HAP-1 (cell line): ENCODE data around the gene CEBPA.

Source experiments
- DNase-seq, 2 experiments: peaks; one replicate each; pipeline ENCODE4 v3.0.0-alpha.2; 2016 to 2020; ENCODE audit warnings: low spot score in 2 of 2
- H3K27me3 ChIP-seq: fragments of 250-450 bp; sonication (Bioruptor Pico); 2 replicates; pipeline ENCODE4 v1.5.1; 2020; ENCODE audit warnings: low read depth, mild to moderate bottlenecking, moderate library complexity
- H3K36me3 ChIP-seq: fragments of 250-450 bp; sonication (Bioruptor Pico); replicated peaks from 2 replicates; pipeline ENCODE4 v1.5.1; 2020; ENCODE audit warnings: mild to moderate bottlenecking
- H3K4me1 ChIP-seq: fragments of 250-450 bp; sonication (Bioruptor Pico); 2 replicates; pipeline ENCODE4 v1.5.1; 2020; ENCODE audit warnings: mild to moderate bottlenecking
- H3K4me3 ChIP-seq: fragments of 250-450 bp; sonication (Bioruptor Pico); 2 replicates; pipeline ENCODE4 v1.5.1; 2020; ENCODE audit warnings: mild to moderate bottlenecking, moderate library complexity
- H3K9me3 ChIP-seq: fragments of 250-450 bp; sonication (Bioruptor Pico); 2 replicates; pipeline ENCODE4 v1.5.1; 2020; ENCODE audit warnings: mild to moderate bottlenecking, moderate library complexity
- in situ Hi-C: fragments of 300-500 bp; cut with MboI; formaldehyde crosslinking; loops from 3 replicates; pipeline ENCODE4 v1.14.3; 2020; ENCODE audit warnings: low sequenced_read_pairs, inconsistent platforms, mixed read lengths

CEBPA gene

DNA sequence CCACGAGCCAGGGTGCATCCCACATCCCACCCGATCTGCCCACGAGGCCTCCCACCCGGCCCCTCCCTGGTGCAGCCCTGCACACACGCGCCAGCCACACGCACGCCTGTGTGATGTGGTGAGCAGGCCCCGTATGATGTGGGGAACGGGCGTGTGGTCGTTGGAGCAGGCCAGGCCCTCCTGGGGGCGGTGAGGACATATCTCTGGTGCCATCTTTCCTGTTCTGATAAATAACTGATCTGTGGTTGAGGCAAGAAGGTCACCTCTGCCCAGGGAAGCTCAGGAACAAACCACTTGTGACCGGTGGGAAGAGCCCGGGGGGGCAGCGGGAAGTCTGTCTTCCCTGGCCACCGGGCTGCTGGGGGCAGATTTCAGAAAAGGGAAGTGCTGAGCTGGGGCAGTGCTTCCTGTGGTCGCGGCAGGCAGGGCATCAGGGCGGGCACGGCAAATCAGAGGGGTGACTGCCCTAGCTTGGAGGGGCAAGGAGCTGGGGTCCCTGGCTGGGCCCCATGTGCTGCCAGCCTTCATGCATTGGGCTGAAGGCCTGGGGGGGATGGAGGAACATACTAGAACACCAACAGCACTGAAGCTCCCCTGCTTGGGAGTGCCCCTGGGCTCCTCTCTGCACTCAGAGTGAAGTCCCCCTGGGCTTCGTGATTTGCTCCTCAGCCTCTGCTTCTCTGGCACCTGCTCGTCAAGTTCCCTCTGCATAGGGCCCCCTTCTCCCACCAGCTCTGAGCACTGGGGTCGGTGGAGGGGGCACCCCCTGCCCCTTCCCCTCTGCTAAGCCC is 41.5 kb downstream of the CEBPA start:
- in situ Hi-C loops = no loop called here
- H3K4me3 ChIP-seq = no peak overlapping the region
- no peaks in the 10 kb centered on the region for H3K4me1 ChIP-seq
- no peak for DNase-seq
- no peaks in the 10 kb centered on the region for H3K36me3 ChIP-seq
- no peaks in the 10 kb centered on the region for H3K27me3 ChIP-seq
- H3K9me3 ChIP-seq = no peaks in the 10 kb centered on the region

GRCh38 chr19:33259539-33259938 is 42.8 kb downstream of the CEBPA start:
- no peaks in the 10 kb centered on the region for H3K9me3 ChIP-seq
- no peaks in the 10 kb centered on the region for H3K4me1 ChIP-seq
- no peak overlapping the region for H3K4me3 ChIP-seq
- no peaks in the 10 kb centered on the region for H3K27me3 ChIP-seq
- in situ Hi-C loops = no loop called here
- no peak for DNase-seq
- no peaks in the 10 kb centered on the region for H3K36me3 ChIP-seq

GRCh38 chr19:33257828-33258227 is 44.5 kb downstream of the CEBPA start:
- Histone ChIP-seq H3K36me3 (no peaks in the 10 kb centered on the region), H3K27me3 (no peaks in the 10 kb centered on the region), H3K9me3 (no peaks in the 10 kb centered on the region), H3K4me3 (no peak overlapping the region), H3K4me1 (no peaks in the 10 kb centered on the region)
- no peak for DNase-seq
- in situ Hi-C loops = no loop called here

DNA sequence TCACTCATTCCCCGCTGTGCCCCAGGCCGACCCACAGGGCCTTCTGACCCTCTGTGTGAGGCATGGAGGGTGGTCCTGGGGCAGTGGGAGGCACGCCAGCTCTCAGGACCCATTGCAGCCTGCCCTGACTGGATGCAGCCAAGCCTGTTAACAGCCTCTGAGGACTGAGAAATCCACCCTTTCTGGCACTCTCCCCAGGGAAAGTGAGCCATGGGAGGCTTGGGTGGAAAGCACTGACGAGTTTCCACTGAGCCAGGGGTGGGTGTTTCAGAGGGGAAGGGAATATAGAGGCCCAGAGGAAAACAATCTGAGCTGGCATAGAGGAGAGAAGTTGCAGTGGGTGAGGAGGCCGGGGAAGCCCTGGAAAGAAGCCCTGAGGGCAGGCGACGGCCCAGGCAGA is 46.1 kb downstream of the CEBPA start:
- Histone ChIP-seq H3K4me1 (no peaks in the 10 kb centered on the region), H3K9me3 (no peaks in the 10 kb centered on the region), H3K4me3 (no peak overlapping the region), H3K27me3 (no peaks in the 10 kb centered on the region), H3K36me3 (no peaks in the 10 kb centered on the region)
- in situ Hi-C loops = no loop called here
- DNase-seq = no peak

- in situ Hi-C loops = no loop called here
- Histone ChIP-seq H3K9me3 (no peaks in the 10 kb centered on the region), H3K36me3 (no peaks in the 10 kb centered on the region)
Observed at GRCh38 chr19:33255781-33256180, 46.6 kb downstream of the CEBPA start.

GRCh38 chr19:33254245-33254824 is 48.0 kb downstream of the CEBPA start:
- Histone ChIP-seq H3K36me3 (no peaks in the 10 kb centered on the region), H3K4me3 (no peak overlapping the region), H3K9me3 (no peaks in the 10 kb centered on the region), H3K27me3 (no peaks in the 10 kb centered on the region), H3K4me1 (no peaks in the 10 kb centered on the region)
- no peak for DNase-seq
- in situ Hi-C loops = no loop called here

More at GRCh38 chr19:33255781-33256180, 46.6 kb downstream of the CEBPA start:
- no peaks in the 10 kb centered on the region for H3K4me1 ChIP-seq
- no peak for DNase-seq
- H3K4me3 ChIP-seq = no peak overlapping the region
- H3K27me3 ChIP-seq = no peaks in the 10 kb centered on the region

GRCh38 chr19:33252971-33253370 is 49.4 kb downstream of the CEBPA start:
- in situ Hi-C loops = no loop called here
- H3K4me3 ChIP-seq = no peak overlapping the region

GRCh38 chr19:33252418-33252962 is 49.8 kb downstream of the CEBPA start:
- in situ Hi-C loops = no loop called here
- Histone ChIP-seq H3K9me3 (no peaks in the 10 kb centered on the region), H3K36me3 (no peaks in the 10 kb centered on the region), H3K27me3 (no peaks in the 10 kb centered on the region), H3K4me3 (no peak overlapping the region), H3K4me1 (no peaks in the 10 kb centered on the region)
- no peak for DNase-seq

More at GRCh38 chr19:33252971-33253370, 49.4 kb downstream of the CEBPA start:
- Histone ChIP-seq H3K27me3 (no peaks in the 10 kb centered on the region), H3K9me3 (no peaks in the 10 kb centered on the region), H3K4me1 (no peaks in the 10 kb centered on the region), H3K36me3 (no peaks in the 10 kb centered on the region)
- no peak for DNase-seq

DNA sequence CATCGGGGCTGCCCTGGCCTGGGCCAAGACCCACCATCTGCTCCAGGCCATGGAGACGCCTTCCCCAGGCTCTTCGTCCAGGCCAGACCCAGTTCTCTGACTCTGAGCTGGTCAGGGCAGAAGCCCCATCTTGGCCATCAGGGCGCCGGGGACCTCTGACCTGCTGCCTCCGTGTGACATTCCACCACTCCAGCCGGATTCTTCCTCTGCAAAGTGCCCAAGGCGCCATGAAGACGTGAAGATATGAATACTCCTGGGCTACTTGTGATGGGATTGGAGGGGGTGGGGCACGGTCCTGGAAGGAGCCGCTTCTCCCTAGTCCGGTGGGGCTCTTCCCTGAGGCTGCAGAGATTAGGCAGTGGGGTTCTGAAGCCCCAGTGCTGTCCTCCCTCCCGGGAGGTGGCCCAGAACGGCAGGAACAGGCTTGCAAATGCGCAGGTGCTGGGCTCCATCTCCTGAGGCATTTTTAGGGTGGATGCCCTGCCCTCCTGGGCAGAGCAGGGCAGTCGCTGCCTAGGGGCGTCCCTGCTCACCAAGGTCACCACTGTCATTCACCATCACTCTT is 50.7 kb downstream of the CEBPA start:
- Histone ChIP-seq H3K9me3 (no peaks in the 10 kb centered on the region), H3K27me3 (no peaks in the 10 kb centered on the region), H3K4me1 (no peaks in the 10 kb centered on the region), H3K36me3 (no peaks in the 10 kb centered on the region), H3K4me3 (no peak overlapping the region)
- in situ Hi-C loops = no loop called here
- DNase-seq = no peak

GRCh38 chr19:33251076-33251475 is 51.3 kb downstream of the CEBPA start:
- in situ Hi-C loops = no loop called here
- Histone ChIP-seq H3K27me3 (no peaks in the 10 kb centered on the region), H3K4me1 (no peaks in the 10 kb centered on the region), H3K4me3 (no peak overlapping the region), H3K9me3 (peaks cover 2% of the 10 kb centered on the region; the same call in 1 of the 2 replicates), H3K36me3 (no peaks in the 10 kb centered on the region)
- no peak for DNase-seq

GRCh38 chr19:33250500-33250899 is 51.8 kb downstream of the CEBPA start:
- in situ Hi-C loops = no loop called here
- Histone ChIP-seq H3K27me3 (no peaks in the 10 kb centered on the region), H3K4me3 (no peak overlapping the region), H3K4me1 (no peaks in the 10 kb centered on the region), H3K36me3 (no peaks in the 10 kb centered on the region), H3K9me3 (peaks cover 8% of the 10 kb centered on the region; the same call in 1 of the 2 replicates)
- no peak for DNase-seq
